Liver (tissue), 9 donors: ENCODE measurements around the gene CHD5. TPM values are rescaled to one million over a fixed set of nuclear protein-coding genes. Genes with fewer than 3 reads are reported as not detected.

Experiments
- DNase-seq: peaks from one replicate; pipeline ENCODE4 v3.0.0-alpha.2; 2017; ENCODE audit warnings: low spot score
- H3K27ac ChIP-seq, 2 donors: one replicate each; pipeline ENCODE4 v1.7.0; 2013; ENCODE audit warnings: inconsistent platforms in 2 of 2, low read length in 2 of 2, control low read depth in 1 of 2, low read depth in 1 of 2, mild to moderate bottlenecking in 1 of 2
- H3K27me3 ChIP-seq, 4 donors: one replicate each; pipeline versions ENCODE4 v1.6.1 to v1.7.0; 2013; ENCODE audit warnings: low read length in 3 of 4, inconsistent platforms in 1 of 4, mild to moderate bottlenecking in 1 of 4, moderate library complexity in 1 of 4; ENCODE audit not compliant: control insufficient read depth in 4 of 4, insufficient read depth in 4 of 4
- H3K36me3 ChIP-seq, 4 donors: one replicate each; pipeline versions ENCODE4 v1.6.1 to v1.7.0; 2013; ENCODE audit warnings: low read length in 3 of 4, mild to moderate bottlenecking in 3 of 4, low read depth in 1 of 4, moderate library complexity in 1 of 4; ENCODE audit not compliant: control insufficient read depth in 4 of 4, insufficient read depth in 3 of 4
- H3K4me1 ChIP-seq, 4 donors: one replicate each; pipeline versions ENCODE4 v1.6.1 to v1.7.0; 2013; ENCODE audit warnings: low read length in 3 of 4, mild to moderate bottlenecking in 3 of 4, moderate library complexity in 1 of 4; ENCODE audit not compliant: control insufficient read depth in 4 of 4, insufficient read depth in 4 of 4
- H3K4me3 ChIP-seq, 3 donors: one replicate each; pipeline versions ENCODE4 v1.6.1 to v1.7.0; 2013; ENCODE audit warnings: low read length in 3 of 3, control low read depth in 1 of 3, low read depth in 1 of 3, mild to moderate bottlenecking in 1 of 3
- H3K9ac ChIP-seq, 2 donors: one replicate each; pipeline ENCODE4 v1.7.0; 2013; ENCODE audit warnings: low read length in 2 of 2, mild to moderate bottlenecking in 2 of 2, moderate library complexity in 2 of 2, control low read depth in 1 of 2, low read depth in 1 of 2
- H3K9me3 ChIP-seq, 4 donors: one replicate each; pipeline versions ENCODE4 v1.6.1 to v1.7.0; 2013; ENCODE audit warnings: low read length in 3 of 4; ENCODE audit not compliant: control insufficient read depth in 4 of 4
- ATF3 ChIP-seq: IDR thresholded peaks from 2 replicates; pipeline ENCODE4 v1.6.1; 2016; ENCODE audit warnings: antibody characterized with exemption
- CTCF ChIP-seq: fragments of 150-350 bp; IDR thresholded peaks from 2 replicates; pipeline ENCODE4 v1.5.1; 2017; ENCODE audit warnings: improper control_type of control experiment, low read depth, low read length; ENCODE audit not compliant: missing input control
- EGR1 ChIP-seq, 2 donors: IDR thresholded peaks; 2 replicates each; pipeline ENCODE4 v1.6.1; 2016 to 2018; ENCODE audit warnings: antibody characterized with exemption in 2 of 2, low read depth in 2 of 2
- FOXA1 ChIP-seq: IDR thresholded peaks from 2 replicates; pipeline ENCODE4 v1.6.1; 2016; ENCODE audit warnings: antibody characterized with exemption
- FOXA2 ChIP-seq: IDR thresholded peaks from 2 replicates; pipeline ENCODE4 v1.6.1; 2016; ENCODE audit warnings: antibody characterized with exemption
- GABPA ChIP-seq, 2 donors: IDR thresholded peaks in 1 of 2; conservative IDR thresholded peaks in 1 of 2; 2 replicates each; pipeline ENCODE4 v1.6.1; 2016; ENCODE audit warnings: antibody characterized with exemption in 2 of 2, mild to moderate bottlenecking in 1 of 2, moderate library complexity in 1 of 2
- HNF4A ChIP-seq, 2 donors: conservative IDR thresholded peaks; 2 replicates each; pipeline ENCODE4 v1.6.1; 2016; ENCODE audit warnings: antibody characterized with exemption in 2 of 2, mild to moderate bottlenecking in 2 of 2
- HNF4G ChIP-seq: IDR thresholded peaks from 2 replicates; pipeline ENCODE4 v1.6.1; 2016; ENCODE audit warnings: antibody characterized with exemption
- JUND ChIP-seq, 2 donors: IDR thresholded peaks; 2 replicates each; pipeline ENCODE4 v1.6.1; 2016; ENCODE audit warnings: antibody characterized with exemption in 2 of 2
- NR2F2 ChIP-seq: IDR thresholded peaks from 2 replicates; pipeline ENCODE4 v1.6.1; 2016; ENCODE audit warnings: antibody characterized with exemption
- RAD21 ChIP-seq, 2 donors: IDR thresholded peaks; 2 replicates each; pipeline ENCODE4 v1.6.1; 2016; ENCODE audit warnings: antibody characterized with exemption in 2 of 2, mild to moderate bottlenecking in 2 of 2
- REST ChIP-seq: IDR thresholded peaks from 2 replicates; pipeline ENCODE4 v1.6.1; 2016; ENCODE audit warnings: antibody characterized with exemption, mild to moderate bottlenecking
- RXRA ChIP-seq, 2 donors: IDR thresholded peaks; 2 replicates each; pipeline ENCODE4 v1.6.1; 2017 to 2018; ENCODE audit warnings: antibody characterized with exemption in 2 of 2, mild to moderate bottlenecking in 1 of 2
- SP1 ChIP-seq: IDR thresholded peaks from 2 replicates; pipeline ENCODE4 v1.6.1; 2018; ENCODE audit warnings: antibody characterized with exemption, mild to moderate bottlenecking
- TAF1 ChIP-seq: conservative IDR thresholded peaks from 2 replicates; pipeline ENCODE4 v1.6.1; 2016; ENCODE audit warnings: antibody characterized with exemption, mild to moderate bottlenecking
- YY1 ChIP-seq: IDR thresholded peaks from 2 replicates; pipeline ENCODE4 v1.6.1; 2016; ENCODE audit warnings: antibody characterized with exemption, mild to moderate bottlenecking
- WGBS: extraction: QIAGEN DNeasy Blood & Tissue Kit; methylation state at CpG from one replicate; pipeline ENCODE4 v1.1.7; 2013; 5-methylcytosine and 5-hydroxymethylcytosine counted together
- polyA plus RNA-seq, 2 donors: library from polyadenylated mRNA; stranded (reverse) in 1 of 2; unstranded in 1 of 2; fragments of 200-250 nt in 1 of 2; fragments of >200 nt in 1 of 2; fragmentation: Nextera tagmentation in 1 of 2; extraction: Ambion mirVana in 1 of 2; gene quantifications; one replicate each; pipeline versions ENCODE4 v1.2.1 to v1.2.3, GENCODE V29; 2013 to 2015
- total RNA-seq, 2 donors: library from RNA; depleted of rRNA; stranded (reverse); fragments of >200 nt; gene quantifications; one replicate each; pipeline ENCODE4 v1.2.3, GENCODE V29; 2014
- TF ChIP-seq, protein P1 (sequence below): IDR thresholded peaks from 2 replicates; pipeline ENCODE4 v1.6.1; 2016; ENCODE audit warnings: antibody characterized with exemption
- TF ChIP-seq, protein P2 (sequence below): IDR thresholded peaks from 2 replicates; pipeline ENCODE4 v1.6.1; 2016; ENCODE audit warnings: antibody characterized with exemption
- donor health status: healthy.
- donor health status: healthy.
- donor health status: healthy.
- donor health status: healthy.
- donor health status: healthy.

The CHD5 gene
- total and polyA plus RNA-seq, 4 donors, result under 0.01 to 0.08 TPM; not detected in 2

GRCh38 chr1:6163973-6164617 lies 16.0 kb downstream of the CHD5 start (continued):
- TF ChIP-seq REST, result no peak
- no peak for TF ChIP-seq RAD21 (IDR thresholded peaks at IDR 0.05)
- TF ChIP-seq EGR1 (IDR thresholded peaks at IDR 0.05; ENCODE audit: low read depth in 2 of 2), result no peak
- TF ChIP-seq ATF3, result no peak
- TF ChIP-seq, protein P1, sequence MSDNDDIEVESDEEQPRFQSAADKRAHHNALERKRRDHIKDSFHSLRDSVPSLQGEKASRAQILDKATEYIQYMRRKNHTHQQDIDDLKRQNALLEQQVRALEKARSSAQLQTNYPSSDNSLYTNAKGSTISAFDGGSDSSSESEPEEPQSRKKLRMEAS, result no peak
- no peak for TF ChIP-seq NR2F2
- TF ChIP-seq FOXA1, result no peak
- no peak for TF ChIP-seq YY1

DNA sequence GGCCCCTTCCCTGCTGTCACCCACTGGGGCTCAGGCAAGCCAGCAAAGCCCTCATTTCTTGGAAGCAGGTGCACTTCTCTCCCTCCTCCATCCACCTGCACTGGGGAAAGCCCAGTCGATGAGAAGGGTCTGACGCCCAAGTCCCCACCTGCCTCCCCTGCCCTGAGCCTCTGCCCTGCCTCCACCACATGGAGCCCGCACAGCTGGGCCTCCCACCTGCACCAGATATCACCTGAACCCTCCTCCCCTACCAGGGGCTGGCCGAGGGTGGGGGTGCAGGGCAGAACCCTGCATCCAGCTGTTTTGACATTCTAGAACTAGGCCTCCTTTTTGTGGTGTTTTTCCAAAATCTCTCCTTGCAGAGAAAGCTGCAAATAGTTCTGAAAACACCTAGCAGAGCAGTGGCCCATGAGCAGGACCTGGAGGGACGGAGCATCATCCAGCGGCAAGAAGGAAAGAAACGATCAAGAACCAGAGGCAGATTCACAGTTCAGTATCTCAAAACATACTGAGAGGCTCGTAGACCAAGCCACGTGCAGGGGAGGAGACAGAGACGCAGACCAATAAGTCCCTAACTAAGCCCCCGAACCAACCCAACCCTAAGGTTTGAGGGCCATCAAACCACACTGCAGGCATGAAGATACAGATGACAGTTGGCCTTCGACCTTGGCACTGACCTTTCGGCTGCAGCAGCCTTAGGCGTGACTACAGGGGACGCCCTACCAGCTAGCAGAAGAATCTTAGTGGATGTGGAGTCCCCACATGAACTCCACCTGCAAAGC lies 16.7 kb downstream of the CHD5 start:
- Histone ChIP-seq H3K4me1 (no peaks in the 10 kb centered on the region), H3K27me3 (no peaks in the 10 kb centered on the region), H3K27ac (no peak overlapping the region), H3K9me3 (no peaks in the 10 kb centered on the region), H3K4me3 (no peak overlapping the region), H3K36me3 (no peaks in the 10 kb centered on the region), H3K9ac (no peak overlapping the region)
- TF ChIP-seq RXRA (IDR thresholded peaks at IDR 0.05) (no peak), JUND (IDR thresholded peaks at IDR 0.05) (no peak), EGR1 (IDR thresholded peaks at IDR 0.05; ENCODE audit: low read depth in 2 of 2) (no peak), SP1 (no peak), FOXA1 (no peak), HNF4A (conservative IDR thresholded peaks at IDR 0.05) (no peak), CTCF (no peak), RAD21 (IDR thresholded peaks at IDR 0.05) (no peak), HNF4G (no peak), TAF1 (no peak), ATF3 (no peak), GABPA (IDR thresholded peaks at IDR 0.05 in 1 of 2, conservative IDR thresholded peaks at IDR 0.05 in 1 of 2) (no peak), REST (no peak), FOXA2 (no peak), YY1 (no peak)
- TF ChIP-seq, protein P2, sequence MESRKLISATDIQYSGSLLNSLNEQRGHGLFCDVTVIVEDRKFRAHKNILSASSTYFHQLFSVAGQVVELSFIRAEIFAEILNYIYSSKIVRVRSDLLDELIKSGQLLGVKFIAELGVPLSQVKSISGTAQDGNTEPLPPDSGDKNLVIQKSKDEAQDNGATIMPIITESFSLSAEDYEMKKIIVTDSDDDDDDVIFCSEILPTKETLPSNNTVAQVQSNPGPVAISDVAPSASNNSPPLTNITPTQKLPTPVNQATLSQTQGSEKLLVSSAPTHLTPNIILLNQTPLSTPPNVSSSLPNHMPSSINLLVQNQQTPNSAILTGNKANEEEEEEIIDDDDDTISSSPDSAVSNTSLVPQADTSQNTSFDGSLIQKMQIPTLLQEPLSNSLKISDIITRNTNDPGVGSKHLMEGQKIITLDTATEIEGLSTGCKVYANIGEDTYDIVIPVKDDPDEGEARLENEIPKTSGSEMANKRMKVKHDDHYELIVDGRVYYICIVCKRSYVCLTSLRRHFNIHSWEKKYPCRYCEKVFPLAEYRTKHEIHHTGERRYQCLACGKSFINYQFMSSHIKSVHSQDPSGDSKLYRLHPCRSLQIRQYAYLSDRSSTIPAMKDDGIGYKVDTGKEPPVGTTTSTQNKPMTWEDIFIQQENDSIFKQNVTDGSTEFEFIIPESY, result no peak
- WGBS, result 76% methylated on average over 15 of the region's 15 CpGs
- no peak for DNase-seq
